AG08396 (cell line): ENCODE data around the gene RNU2-63P.
"Not testable (repeated sequence)": the region's sequence is repeated elsewhere in the genome, so short reads cannot be mapped to it uniquely, and the experiment has no call there.

Experiments
- DNase-seq: peaks from one replicate; pipeline ENCODE4 v3.0.0; 2012; ENCODE audit warnings: low spot score, mixed read lengths

RNU2-63P gene

GRCh38 chr2:88016086-88016959 lies at the start of gene RNU2-63P:
Gene RNU2-63P (minus strand): TSS chr2:88016547.
- DNase-seq = peak; percentile 73

GRCh38 chr2:88061295-88061694 lies 44.9 kb upstream of the RNU2-63P start:
- DNase-seq = no peak

GRCh38 chr2:88060907-88061275 lies 44.5 kb upstream of the RNU2-63P start:
- DNase-seq = no peak

- peak; percentile 62 for DNase-seq
These were observed 43.9 kb upstream of the RNU2-63P start for GRCh38 chr2:88059979-88060906.

- no peak for DNase-seq
These were observed 41.8 kb upstream of the RNU2-63P start for GRCh38 chr2:88058191-88058590.

- no peak for DNase-seq
These were observed 41.1 kb upstream of the RNU2-63P start for GRCh38 chr2:88057437-88057844.

GRCh38 chr2:88055371-88056128 lies 39.2 kb upstream of the RNU2-63P start, which contains the start of gene KRCC1:
Gene KRCC1 (minus strand): TSS chr2:88055783. CDS start chr2:88028563, 27,220 bp downstream.
- DNase-seq = peak; percentile 98

- peak; percentile 32 for DNase-seq
These were observed 38.5 kb upstream of the RNU2-63P start for GRCh38 chr2:88054782-88055370.

GRCh38 chr2:88053934-88054781 lies 37.8 kb upstream of the RNU2-63P start:
- DNase-seq = no peak

- no peak for DNase-seq
These were observed 36.9 kb upstream of the RNU2-63P start for GRCh38 chr2:88053296-88053695.

- DNase-seq = no peak
These were observed 35.4 kb upstream of the RNU2-63P start for GRCh38 chr2:88051792-88052191.

- no peak for DNase-seq
These were observed 33.3 kb upstream of the RNU2-63P start for GRCh38 chr2:88049622-88050021.

- no peak for DNase-seq
These were observed 32.2 kb upstream of the RNU2-63P start for GRCh38 chr2:88048541-88048940.

- not testable (repeated sequence) for DNase-seq
These were observed 29.2 kb upstream of the RNU2-63P start for GRCh38 chr2:88045561-88045960.

GRCh38 chr2:88042476-88042875 lies 26.1 kb upstream of the RNU2-63P start:
- no peak for DNase-seq

- peak; percentile 38 for DNase-seq
These were observed 22.1 kb upstream of the RNU2-63P start for GRCh38 chr2:88038263-88039105.

GRCh38 chr2:88036606-88037005 lies 20.3 kb upstream of the RNU2-63P start:
- DNase-seq = no peak

- no peak for DNase-seq
These were observed 19.8 kb upstream of the RNU2-63P start for GRCh38 chr2:88036182-88036581.

GRCh38 chr2:88032070-88032702 lies 15.8 kb upstream of the RNU2-63P start:
- DNase-seq = no peak
